HG02938 (cell line): Measurements from ENCODE around the gene SLC13A3.

Source experiments
- ATAC-seq: cut with Tn5 transposase; IDR thresholded peaks from one replicate; pipeline ENCODE4 v1.9.1; 2021; ENCODE audit warnings: mild to moderate bottlenecking, moderate library complexity; ENCODE audit not compliant: unreplicated experiment

Gene SLC13A3

DNA sequence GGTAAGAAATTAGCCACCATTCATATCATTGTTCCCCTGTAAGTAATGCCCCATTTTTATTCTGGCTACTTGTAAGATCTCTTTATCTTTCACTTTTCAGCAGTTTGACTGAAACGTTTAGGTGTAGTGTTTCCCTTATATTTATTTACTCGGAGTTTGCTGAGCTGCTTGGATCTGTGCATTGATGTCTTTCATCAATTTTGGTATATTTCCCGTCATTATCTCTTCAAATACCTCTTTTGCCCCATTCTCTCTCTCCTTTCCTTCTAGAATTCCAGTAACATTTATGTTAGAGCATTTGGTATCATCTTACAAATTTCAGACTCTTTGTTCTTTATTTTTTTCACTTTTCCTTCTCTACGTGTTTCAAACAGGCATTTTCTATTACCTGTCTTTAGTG, 9.2 kb upstream of the SLC13A3 start:
- ATAC-seq = no peak

GRCh38 chr20:46657618-46658017, 6.4 kb upstream of the SLC13A3 start:
- no peak for ATAC-seq

DNA sequence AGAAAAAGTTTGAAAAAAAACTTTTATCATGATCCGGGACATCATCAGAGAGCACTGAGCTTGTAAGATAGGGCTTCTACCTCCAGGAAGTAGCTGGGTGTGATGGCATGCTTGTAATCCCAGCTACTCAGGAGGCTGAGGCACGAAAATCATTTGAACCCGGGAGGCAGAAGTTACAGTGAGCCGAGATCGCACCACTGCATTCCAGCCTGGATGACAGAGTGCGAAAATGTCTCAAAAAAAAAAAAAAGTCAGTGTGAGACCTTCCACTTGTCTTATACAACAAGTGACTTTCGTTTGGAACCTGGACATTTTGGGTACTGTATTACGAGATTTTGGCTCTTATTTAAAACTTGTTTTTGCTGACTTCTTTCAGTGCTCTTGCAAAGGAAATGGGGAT, 5.9 kb upstream of the SLC13A3 start:
- no peak for ATAC-seq

- ATAC-seq = no peak
Measured at GRCh38 chr20:46652699-46653098, 1.4 kb upstream of the SLC13A3 start.

DNA sequence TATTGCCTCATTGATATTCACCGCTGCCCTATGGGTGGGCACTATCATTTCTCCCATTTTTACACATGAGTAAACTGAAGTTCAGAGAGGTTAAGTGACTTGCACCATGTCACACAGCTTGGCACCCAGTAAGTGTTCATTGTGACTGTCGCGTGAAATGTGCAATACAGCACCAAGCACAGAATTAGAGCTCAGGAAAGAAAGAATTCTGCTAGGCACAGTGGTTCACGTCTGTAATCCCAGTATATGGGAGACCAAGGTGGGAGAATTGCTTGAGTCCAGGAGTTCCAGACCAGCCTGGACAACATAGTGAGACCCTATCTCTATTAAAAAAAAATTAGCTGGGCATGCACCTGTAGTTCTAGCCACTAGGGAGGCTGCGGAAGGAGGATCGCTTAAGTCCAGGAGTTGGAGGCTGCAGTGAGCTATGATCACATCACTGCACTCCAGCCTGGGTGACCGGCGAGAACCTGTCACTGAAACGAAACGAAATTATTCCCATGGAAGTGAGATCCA, 626 bp downstream of the SLC13A3 start:
- ATAC-seq = no peak

- ATAC-seq = no peak
Measured at GRCh38 chr20:46649965-46650542, 1.2 kb downstream of the SLC13A3 start.

DNA sequence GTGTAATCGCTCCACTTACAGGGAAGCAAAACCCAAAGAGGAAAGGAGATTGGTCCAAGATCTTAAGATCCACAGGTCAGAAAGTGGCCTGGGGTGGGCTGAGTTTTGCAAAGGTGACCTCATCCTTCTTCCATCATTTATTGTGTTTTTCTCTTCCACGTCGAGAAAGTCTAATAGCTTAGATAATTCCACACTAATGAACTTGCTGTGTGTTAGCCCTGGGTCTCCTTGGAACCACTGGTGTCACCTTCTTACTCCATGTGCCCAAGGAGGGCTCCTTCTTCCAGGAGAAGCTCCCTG, 1.7 kb downstream of the SLC13A3 start:
- no peak for ATAC-seq

DNA sequence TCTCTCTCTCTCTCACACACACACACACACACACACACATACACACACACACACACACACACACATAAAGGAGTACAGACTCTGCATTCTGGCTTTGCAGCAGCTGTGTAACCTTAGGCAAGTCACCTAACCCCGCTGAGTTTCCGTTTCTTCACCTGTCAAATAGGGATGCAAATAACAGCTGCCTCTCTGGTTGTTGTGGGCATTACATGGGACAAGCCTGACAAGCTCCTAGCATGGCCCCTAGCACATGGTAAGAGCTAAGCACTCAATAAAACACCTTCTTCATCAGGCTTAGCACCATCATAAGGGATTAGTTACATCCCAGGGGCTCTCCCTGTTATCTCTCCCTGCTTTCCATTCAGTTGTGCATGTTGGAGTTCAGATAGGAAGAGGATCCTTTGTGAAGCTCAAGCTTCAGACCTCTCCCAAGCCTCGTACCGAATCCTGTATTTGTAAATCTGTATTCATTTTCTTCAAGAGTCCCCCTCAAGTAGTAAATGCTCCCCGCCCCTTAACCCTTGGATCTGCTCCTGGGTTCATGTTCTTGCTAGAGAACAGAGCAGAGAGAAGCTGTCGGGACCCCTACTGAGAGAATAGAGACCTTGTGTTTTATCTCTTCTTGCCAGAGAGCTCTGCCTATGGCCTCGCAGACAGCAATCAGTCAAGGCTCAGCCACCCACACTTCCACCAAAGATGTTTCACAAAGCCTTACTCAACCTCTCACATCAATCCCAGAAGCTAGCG, 2.2 kb downstream of the SLC13A3 start:
- no peak for ATAC-seq

DNA sequence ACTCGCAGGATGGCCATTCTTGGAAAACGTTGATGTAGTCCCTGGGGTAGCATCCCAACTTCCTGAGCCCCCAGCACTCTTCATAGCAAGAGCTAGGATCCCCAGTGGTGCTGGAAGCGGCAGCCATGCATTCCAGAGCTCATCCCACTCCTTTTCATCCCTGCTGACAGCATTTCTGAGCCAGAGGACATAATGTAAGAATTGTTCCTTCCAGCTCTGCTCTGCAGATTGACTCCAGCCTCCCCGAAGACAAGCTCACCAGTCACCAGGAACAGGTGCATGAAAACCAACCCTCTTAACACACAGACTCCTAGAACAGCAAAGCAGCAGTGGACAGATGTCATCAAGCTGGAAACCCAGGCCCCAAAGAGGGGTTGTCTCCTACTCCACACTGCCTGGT, 3.8 kb downstream of the SLC13A3 start:
- no peak for ATAC-seq

DNA sequence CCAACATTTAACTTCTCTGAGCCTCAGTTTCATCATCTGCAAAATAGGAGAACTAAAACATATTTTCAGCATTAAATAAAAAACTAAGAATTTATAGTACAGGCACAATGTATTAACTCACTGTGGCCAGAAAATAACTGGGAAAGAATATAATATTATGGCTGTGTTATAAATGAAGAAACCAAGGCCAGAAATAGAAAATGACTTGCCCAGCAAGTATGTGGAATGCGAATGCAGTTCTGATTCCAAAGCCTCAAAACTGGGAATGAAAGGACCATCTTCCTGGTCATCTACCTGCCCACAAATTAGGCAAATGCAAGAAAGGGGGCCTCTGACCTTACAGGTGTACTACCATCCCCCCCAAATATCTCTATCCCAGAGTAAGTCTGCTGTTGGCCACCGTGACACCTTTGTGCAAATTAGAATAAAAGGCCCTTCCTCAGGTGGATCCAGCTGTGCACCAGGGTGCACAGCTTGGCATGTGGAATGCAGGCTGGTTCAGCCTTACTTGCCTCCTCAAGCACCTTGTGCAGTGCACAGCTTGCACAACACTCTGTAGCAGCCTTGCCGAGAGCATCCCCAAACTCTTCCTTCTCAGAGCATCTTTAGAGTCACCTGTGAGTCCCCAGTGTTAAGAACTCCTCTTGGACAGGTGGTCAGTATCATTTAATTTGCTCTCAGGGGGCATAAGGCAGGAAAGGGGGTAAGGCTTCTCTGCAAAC, 4.4 kb downstream of the SLC13A3 start:
- no peak for ATAC-seq

DNA sequence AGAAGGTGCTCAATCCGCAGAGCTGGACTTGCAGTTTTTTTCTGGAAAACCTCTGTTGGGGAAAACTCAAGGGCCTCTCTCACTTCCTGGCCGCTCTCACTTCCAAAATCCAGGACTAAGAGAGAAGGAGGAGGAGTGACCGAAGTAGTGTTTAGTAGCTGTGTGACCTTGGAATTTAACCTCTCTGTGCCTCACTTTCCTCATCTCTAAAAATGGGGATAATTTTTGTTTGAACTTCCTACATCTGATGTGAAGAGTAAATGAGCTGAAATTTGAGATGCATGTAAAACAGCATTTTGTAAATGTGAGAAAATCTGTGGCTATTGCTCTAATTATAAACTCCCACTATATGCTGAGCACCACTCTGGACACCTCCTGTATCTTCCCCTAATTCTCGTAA, 5.1 kb downstream of the SLC13A3 start:
- ATAC-seq = no peak

DNA sequence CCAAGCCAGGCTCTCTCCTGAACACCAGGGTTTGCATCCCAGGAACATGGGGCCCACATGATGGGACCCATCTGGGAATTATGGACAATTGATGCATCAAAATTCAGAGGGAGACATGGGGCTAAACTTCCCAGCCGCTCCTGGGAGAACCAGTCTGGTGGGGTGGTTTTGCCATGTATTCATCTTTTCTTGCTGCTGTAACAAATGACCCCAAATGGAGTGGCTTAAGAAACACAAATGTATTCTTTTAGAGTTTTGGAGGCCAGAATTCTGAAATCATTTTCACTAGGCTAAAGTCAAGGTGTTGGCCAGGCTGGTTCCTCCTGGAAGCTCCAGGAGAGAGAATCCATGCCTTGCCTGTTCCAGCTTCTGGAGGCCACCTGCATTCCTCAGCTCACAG, 6.5 kb downstream of the SLC13A3 start:
- ATAC-seq = no peak

DNA sequence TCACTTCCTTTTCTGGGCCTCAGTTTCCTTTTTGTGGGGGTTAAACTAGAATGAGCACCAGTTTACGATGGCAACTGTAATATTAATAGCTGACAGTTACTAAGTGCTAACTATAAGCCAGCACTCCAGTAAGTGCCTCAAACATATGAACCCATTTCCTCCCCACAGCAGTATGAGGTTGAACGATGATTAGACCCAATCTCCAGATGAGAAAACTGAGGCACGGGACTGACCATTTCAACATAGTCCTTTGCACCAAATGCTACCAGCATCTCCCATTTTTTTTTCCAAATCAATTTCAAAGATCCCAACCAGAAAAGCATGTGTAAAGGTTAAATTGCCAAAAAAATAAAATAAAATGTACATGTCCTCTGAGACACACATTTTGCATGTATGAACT, 7.1 kb downstream of the SLC13A3 start:
- ATAC-seq = no peak

- ATAC-seq = no peak
Measured at GRCh38 chr20:46642969-46643343, 8.3 kb downstream of the SLC13A3 start.

DNA sequence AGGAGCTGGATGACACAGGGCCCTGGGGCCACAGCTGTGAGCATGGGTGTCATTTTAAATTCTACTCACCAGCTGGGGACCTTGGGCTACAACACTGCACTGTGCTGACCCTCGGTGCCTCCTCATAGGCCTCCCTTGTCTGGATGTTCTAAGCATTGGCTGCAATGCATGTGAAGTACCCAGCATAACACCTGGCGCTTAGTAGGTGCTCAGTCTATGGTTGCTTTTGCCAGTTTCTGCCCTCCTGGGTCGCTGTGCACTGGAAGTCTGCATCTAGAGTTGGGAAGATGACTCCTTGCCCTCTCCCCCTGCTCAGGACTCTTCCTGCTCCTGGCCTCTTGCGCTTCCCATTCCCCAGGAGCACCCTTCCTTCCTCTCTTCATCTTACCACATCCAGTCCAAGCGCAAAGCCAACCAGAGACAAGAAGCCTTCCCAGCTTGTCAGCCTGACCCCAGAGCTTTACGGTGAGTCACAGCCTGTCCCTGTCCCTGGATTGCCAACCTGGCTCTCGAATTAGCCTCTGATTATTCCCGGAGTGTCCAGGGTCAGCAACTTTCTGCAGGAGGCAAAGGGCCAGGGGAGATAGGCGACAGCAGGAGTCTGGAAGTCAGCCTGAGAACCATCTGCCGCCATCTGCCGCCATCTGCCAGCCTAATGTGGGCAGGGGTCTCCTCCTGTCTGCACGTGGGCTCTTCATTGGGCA, 8.8 kb downstream of the SLC13A3 start:
- ATAC-seq = no peak

DNA sequence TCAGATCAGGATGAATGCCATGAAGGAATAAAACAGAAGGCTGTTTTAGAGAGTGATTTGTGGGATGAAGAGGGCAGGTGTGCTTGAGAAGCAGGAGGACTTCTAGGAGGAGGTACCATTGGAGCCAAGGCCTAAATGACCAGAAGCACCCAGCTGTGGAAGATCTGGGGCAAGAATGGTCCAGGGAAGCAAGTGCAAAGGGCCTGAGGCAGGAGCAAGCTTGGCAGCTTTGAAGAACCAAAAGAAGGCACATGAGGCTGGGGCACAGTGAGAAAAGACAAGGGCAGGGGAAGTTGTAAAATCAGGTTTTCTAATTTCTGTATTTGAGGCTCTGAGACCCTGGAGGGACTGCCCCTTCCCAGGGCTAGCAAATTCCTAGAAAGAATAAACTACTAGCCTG, 9.8 kb downstream of the SLC13A3 start:
- no peak for ATAC-seq

DNA sequence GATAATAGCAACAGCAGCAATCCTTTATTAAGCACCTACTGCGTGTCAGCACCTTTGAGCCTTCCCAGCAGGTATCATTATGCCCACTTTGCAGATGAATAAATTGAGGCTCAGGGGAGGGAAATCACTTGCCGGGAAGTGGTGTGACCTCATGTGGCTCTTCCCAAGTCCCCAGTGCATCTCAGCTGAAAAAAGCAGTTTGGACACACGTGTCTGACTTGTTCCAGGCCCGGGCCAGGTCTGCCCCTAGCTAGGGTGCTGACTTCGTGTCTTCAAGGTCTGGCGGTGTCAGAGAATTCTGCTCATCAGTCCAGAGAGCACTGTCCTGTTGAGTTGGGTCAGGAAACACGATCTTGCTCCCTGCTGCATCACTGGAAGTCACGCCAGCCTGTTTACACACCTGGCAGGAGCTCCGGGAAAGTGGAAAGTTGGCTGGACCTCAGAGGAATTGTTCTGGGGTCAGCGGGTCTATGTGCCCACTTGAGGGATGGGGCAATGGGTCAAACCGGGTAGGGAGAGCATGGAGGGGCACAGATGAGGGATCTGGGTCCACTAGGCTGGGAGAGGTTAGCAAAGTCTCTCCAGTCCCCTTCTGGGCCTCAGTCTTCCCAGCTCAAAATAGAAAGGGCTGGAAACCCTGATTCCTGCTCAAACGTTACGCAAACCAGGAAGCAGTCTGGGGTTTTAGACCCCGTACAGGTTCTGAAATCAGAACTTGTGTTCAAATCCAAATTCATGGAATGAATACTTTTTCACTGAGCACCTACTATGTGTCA, 10.5 kb downstream of the SLC13A3 start:
- ATAC-seq = no peak

DNA sequence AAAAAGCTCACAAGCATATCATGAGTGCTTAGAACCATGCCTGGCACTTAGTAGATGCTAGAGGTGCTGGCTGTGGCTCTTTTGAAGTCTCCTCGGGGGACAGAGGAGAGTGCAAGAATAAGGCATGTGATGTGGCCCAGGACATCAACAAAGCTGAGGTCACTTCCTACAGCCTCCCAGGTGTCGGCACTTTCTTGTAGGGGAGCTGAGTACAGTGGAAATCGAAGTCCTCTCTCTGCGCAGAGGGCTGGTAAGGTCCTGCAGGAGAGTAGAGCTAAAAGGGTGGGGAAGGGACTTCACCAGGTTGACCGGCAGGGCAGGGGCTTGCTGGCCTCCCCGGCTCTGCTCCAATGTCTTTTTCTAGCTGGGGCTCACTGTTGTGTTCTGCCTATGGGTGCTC, 11.2 kb downstream of the SLC13A3 start:
- ATAC-seq = no peak

- ATAC-seq = no peak
Measured at GRCh38 chr20:46639587-46639986, 11.7 kb downstream of the SLC13A3 start.

GRCh38 chr20:46638898-46639274, 12.4 kb downstream of the SLC13A3 start:
- ATAC-seq = no peak
